GM12878 (cell line): ENCODE measurements around the gene USP36. TPM values are rescaled to one million over a fixed set of nuclear protein-coding genes. Genes with fewer than 3 reads are reported as not detected.

ENCODE experiments used
- ATAC-seq: fragments of 200-7000 bp; cut with Tn5 transposase; 3 replicates; pipeline ENCODE4 v1.9.1; 2020; ENCODE audit warnings: mild to moderate bottlenecking, moderate library complexity
- BruUV-seq: library from RNA; stranded (reverse); fragments of 400-500 nt; replicated peaks from 2 replicates; lab custom pipeline; 2021; lab: Mats Ljungman, UMichigan
- CTCF ChIA-PET: fragments of 300-600 bp; sonication (Branson Sonifier 250); formaldehyde crosslinking; extraction: SDS; loops from one replicate; lab custom pipeline; 2021; ENCODE audit warnings: inconsistent platforms; lab: Yijun Ruan, JAX
- POLR2A ChIA-PET: fragments of 350-600 bp; formaldehyde crosslinking; extraction: SDS; loops from one replicate; lab custom pipeline; 2021; ENCODE audit warnings: inconsistent platforms; lab: Charles Lee
- RAD21 ChIA-PET: fragments of 300-600 bp; sonication (Branson Sonifier 250); formaldehyde crosslinking; loops from one replicate; lab custom pipeline; 2023; ENCODE audit warnings: antibody characterized with exemption; ENCODE audit not compliant: unreplicated experiment; lab: Charles Lee
- SMC1A ChIA-PET: fragments of 300-600 bp; sonication (Branson Sonifier 250); formaldehyde crosslinking; loops from one replicate; lab custom pipeline; 2023; ENCODE audit not compliant: unreplicated experiment, uncharacterized antibody; lab: Charles Lee
- DNase-seq: peaks from one replicate; pipeline ENCODE4 v3.0.0-alpha.2; 2011; ENCODE audit warnings: low read depth, low spot score
- FAIRE-seq: peaks from 3 replicates; lab custom pipeline; 2011; peaks lifted over from hg19 to GRCh38; lab: Jason Lieb, UNC
- H2AFZ ChIP-seq: 2 replicates; pipeline ENCODE4 v1.6.0; 2011; ENCODE audit warnings: low read depth, low read length, control low read depth; ENCODE audit not compliant: control insufficient read depth
- H3K27ac ChIP-seq: 2 replicates; pipeline ENCODE4 v1.5.1; 2011; ENCODE audit warnings: control low read depth; ENCODE audit not compliant: control insufficient read depth, insufficient read depth
- H3K27me3 ChIP-seq, 2 experiments: replicated peaks in 1 of 2; 2 replicates each; pipeline versions ENCODE4 v1.6.0 to v1.6.1; 2011; ENCODE audit warnings: low read length in 1 of 2; ENCODE audit not compliant: control insufficient read depth in 2 of 2, insufficient read depth in 2 of 2
- H3K36me3 ChIP-seq, 2 experiments: 2 replicates each; pipeline ENCODE4 v1.5.1; 2011; ENCODE audit warnings: low read length in 1 of 2; ENCODE audit not compliant: control insufficient read depth in 2 of 2, insufficient read depth in 2 of 2
- H3K4me1 ChIP-seq: 2 replicates; pipeline ENCODE4 v1.6.1; 2011; ENCODE audit warnings: mild to moderate bottlenecking, low read length, moderate library complexity, mixed read lengths; ENCODE audit not compliant: control insufficient read depth, insufficient read depth
- H3K4me2 ChIP-seq: 2 replicates; pipeline ENCODE4 v1.6.0; 2011; ENCODE audit warnings: control low read depth; ENCODE audit not compliant: control insufficient read depth, insufficient read depth
- H3K4me3 ChIP-seq: fragments of 200-600 bp; sonication (generic); 2 replicates; pipeline ENCODE4 v1.5.1; 2016
- H3K79me2 ChIP-seq: 2 replicates; pipeline ENCODE4 v1.6.0; 2011; ENCODE audit warnings: low read length; ENCODE audit not compliant: control insufficient read depth, insufficient read depth
- H3K9ac ChIP-seq: 2 replicates; pipeline ENCODE4 v1.8.0; 2011; ENCODE audit warnings: low read length, control low read depth, mixed read lengths; ENCODE audit not compliant: control insufficient read depth, insufficient read depth
- H3K9me3 ChIP-seq: replicated peaks from 3 replicates; pipeline ENCODE4 v1.5.1; 2011; ENCODE audit warnings: mild to moderate bottlenecking, low read length; ENCODE audit not compliant: control insufficient read depth, insufficient read depth
- H4K20me1 ChIP-seq: 2 replicates; pipeline ENCODE4 v1.6.0; 2011; ENCODE audit not compliant: control insufficient read depth, insufficient read depth
- E2F8 ChIP-seq: fragments of 450-650 bp; IDR thresholded peaks from 2 replicates; pipeline ENCODE4 v1.6.1; 2018; ENCODE audit warnings: mild to moderate bottlenecking, low read depth, moderate library complexity; ENCODE audit not compliant: partially characterized antibody
- IKZF2 ChIP-seq, 2 experiments: fragments of 450-650 bp; IDR thresholded peaks; 2 replicates each; pipeline ENCODE4 v1.6.1; 2017; ENCODE audit warnings: mild to moderate bottlenecking in 2 of 2, moderate library complexity in 2 of 2
- SPI1 ChIP-seq: IDR thresholded peaks from 2 replicates; pipeline ENCODE4 v1.6.1; 2011; ENCODE audit warnings: low read depth, mild to moderate bottlenecking, low read length, moderate library complexity, borderline replicate concordance; ENCODE audit not compliant: insufficient read depth
- WGBS: methylation state at CpG from one replicate; pipeline ENCODE4 v1.1.6; 2016; ENCODE audit warnings: low lambda C conversion rate; ENCODE audit not compliant: insufficient replicate concordance, insufficient coverage; ENCODE audit errors: missing lambda C conversion rate; 5-methylcytosine and 5-hydroxymethylcytosine counted together
- in situ Hi-C: fragments of 300-500 bp; cut with MboI; formaldehyde crosslinking; loops from 9 replicates; pipeline ENCODE4 v1.14.3; 2018; ENCODE audit warnings: mixed read lengths
- intact Hi-C: fragments of 100-400 bp; cut with micrococcal nuclease; formaldehyde crosslinking; loops from one replicate; pipeline ENCODE4 v1.14.2; 2022; ENCODE audit not compliant: unreplicated experiment
- polyA plus RNA-seq, 11 experiments: library from polyadenylated mRNA; depleted of rRNA in 4 of 11; unstranded in 6 of 11; stranded (reverse) in 5 of 11; fragments of >200 nt; fragmentation: Nextera tagmentation in 4 of 11; fragmentation: Illumina TruSeq in 1 of 11; extraction: Ambion mirVana in 4 of 11; extraction: Trizol in 1 of 11; gene quantifications; 1 replicate in 1 of 11; 2 replicates in 10 of 11; pipeline versions ENCODE4 v1.2.1 to v1.2.3, GENCODE V29; 2011 to 2016; ENCODE audit warnings: inconsistent platforms in 2 of 11, missing spikeins in 2 of 11, low read depth in 1 of 11
- total RNA-seq, 4 experiments: library from RNA; depleted of rRNA in 3 of 4; stranded (reverse); fragments of >200 nt in 3 of 4; fragmentation: Illumina TruSeq in 1 of 4; extraction: Trizol in 1 of 4; gene quantifications; 2 replicates each; pipeline versions ENCODE4 v1.2.1 to v1.2.3, GENCODE V29; 2013 to 2021

Gene USP36
- total and polyA plus RNA-seq, 10 of the 15 experiments (the other 5 are each of a cell fraction or from before 2014, with no cell fraction given): 7.2 to 65.7 (median 33.6) TPM

- POLR2A ChIA-PET: interaction anchor here (0.5 to 12.8 kb wide), 8 partner anchors 8 to 625 kb away, joined by 3 to 131 read pairs (median 5); no protein-coding TSS in a partner anchor
- no peaks in the 10 kb centered on the region; the same call in 1 of the 2 replicates for H4K20me1 ChIP-seq
Observed at GRCh38 chr17:78766743-78767294, 73.8 kb downstream of the USP36 start.

More at GRCh38 chr17:78766743-78767294, 73.8 kb downstream of the USP36 start:
- H3K79me2 ChIP-seq: peaks cover 98% of the 10 kb centered on the region
- peak overlapping the region; percentile 53 for H3K27ac ChIP-seq
- no peak overlapping the region for H2AFZ ChIP-seq
- 0 out of 2 replicates have a peak overlapping the region, but pooled peaks have one; percentile 27 for H3K4me3 ChIP-seq
- no peak overlapping the region for H3K9ac ChIP-seq
- SMC1A ChIA-PET: interaction anchor here (1.1 to 6.4 kb wide), 14 partner anchors 8 to 59 kb away, joined by 3 to 52 read pairs (median 6); no protein-coding TSS in a partner anchor
- peak; percentile 44 for ATAC-seq
- intact Hi-C loops (no loop called here), in situ Hi-C loops (no loop called here)
- 71% methylated on average over 5 of the region's 5 CpGs for WGBS
- peaks cover 47% of the 10 kb centered on the region for H3K4me1 ChIP-seq
- no peaks in the 10 kb centered on the region for H3K9me3 ChIP-seq
- TF ChIP-seq IKZF2 (IDR thresholded peaks at IDR 0.05) (0 out of 4 replicates have a peak, but pooled peaks of 1 of the 2 experiments have one; percentile 15), E2F8 (no peak), SPI1 (0 out of 2 replicates have a peak, but pooled peaks have one; percentile 4)
- BruUV-seq: no TSS peak
- CTCF ChIA-PET: interaction anchor here (0.8 to 7.0 kb wide), 9 partner anchors 7 to 58 kb away, joined by 3 to 76 read pairs (median 9); no protein-coding TSS in a partner anchor
- no peak for DNase-seq
- peak overlapping the region; percentile 49 for H3K4me2 ChIP-seq
- no peaks in the 10 kb centered on the region for H3K27me3 ChIP-seq
- RAD21 ChIA-PET: interaction anchor here (1.3 to 4.8 kb wide), 7 partner anchors 10 to 78 kb away, joined by 3 to 32 read pairs (median 5); no protein-coding TSS in a partner anchor
- peak; percentile 31 for FAIRE-seq
- H3K36me3 ChIP-seq: peaks cover 0 to 12% of the 10 kb centered on the region in 2 experiments; a peak in 2 of 4 replicates
